ENCODE measurements around the gene C1QL4.
"Not testable (repeated sequence)": the region's sequence is repeated elsewhere in the genome, so short reads cannot be mapped to it uniquely, and the experiment has no call there.

The C1QL4 gene

DNA sequence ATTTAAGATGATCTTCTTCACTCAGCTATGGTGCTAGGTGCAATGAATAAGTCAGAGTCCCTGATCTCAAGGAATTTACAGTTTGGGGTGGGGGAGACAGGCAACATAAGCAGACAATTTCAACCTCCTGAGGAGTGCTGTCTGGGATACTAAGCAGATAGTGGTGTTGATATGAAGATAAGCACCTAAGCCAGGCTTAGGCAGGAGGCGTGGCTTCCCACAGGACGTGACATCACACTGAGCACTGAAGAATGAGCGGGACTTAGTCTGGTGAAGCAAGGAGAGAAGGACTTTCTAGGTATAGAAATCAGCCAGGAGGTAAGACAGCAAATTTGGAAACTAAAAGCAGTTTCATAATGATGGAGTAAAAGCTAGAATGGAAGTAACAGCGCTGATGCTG is 35.2 kb downstream of the C1QL4 start:
- peak; percentile 41 for DNase-seq (ENCODE audit: low read depth)

GRCh38 chr12:49298160-49298559 is 38.8 kb downstream of the C1QL4 start:
- no peak for DNase-seq (ENCODE audit: low read depth)

DNA sequence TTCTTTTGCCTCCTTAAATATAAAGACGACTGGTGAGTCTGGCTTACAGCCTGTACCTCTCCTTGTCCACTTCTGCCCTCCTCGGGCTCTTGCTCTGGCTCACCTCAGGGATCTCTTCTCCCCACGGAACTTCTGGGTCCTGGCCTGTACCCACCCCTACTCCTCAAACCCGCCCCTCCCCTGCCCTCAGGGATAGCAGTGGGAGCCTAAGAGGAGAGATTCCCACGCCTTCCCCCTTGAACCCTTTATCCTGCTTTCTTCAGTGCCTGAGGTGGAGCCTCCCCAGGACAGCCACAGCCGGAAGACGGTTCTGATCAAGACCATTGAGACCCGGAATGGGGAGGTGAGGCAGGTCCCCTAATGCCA is 39.3 kb downstream of the C1QL4 start:
- DNase-seq (ENCODE audit: low read depth) = no peak

DNA sequence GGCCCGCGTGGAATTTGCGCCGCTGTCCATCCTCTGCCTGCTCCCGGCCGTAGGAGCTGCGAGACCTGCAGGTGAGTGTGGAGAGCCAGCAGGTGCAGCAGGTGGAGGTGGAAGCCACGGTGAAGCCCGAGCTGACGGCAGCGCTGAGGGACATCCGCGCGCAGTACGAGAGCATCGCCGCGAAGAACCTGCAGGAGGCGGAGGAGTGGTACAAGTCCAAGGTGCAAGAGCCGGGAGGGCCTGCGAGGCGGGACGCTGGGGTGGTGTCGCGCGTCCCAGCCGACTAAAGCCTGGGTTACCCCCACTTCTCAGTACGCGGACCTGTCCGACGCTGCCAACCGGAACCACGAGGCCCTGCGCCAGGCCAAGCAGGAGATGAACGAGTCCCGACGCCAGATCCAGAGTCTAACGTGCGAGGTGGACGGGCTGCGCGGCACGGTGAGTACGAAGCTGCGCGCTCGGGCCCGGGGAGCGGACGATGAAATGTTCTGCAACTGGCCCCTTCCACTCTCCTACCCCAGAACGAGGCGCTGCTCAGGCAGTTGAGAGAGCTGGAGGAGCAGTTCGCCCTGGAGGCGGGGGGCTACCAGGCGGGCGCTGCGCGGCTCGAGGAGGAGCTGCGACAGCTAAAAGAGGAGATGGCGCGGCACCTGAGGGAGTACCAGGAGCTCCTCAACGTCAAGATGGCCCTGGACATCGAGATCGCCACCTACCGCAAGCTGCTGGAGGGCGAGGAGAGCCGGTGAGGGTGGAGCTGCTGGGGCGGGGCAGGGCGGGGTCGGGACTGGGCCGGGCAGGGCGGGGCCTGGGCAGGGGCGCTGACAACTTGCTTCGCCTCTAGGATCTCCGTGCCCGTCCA is 39.9 kb downstream of the C1QL4 start:
- peak; percentile 48 for DNase-seq (ENCODE audit: low read depth)

- DNase-seq (ENCODE audit: low read depth) = peak; percentile 63
Observed at GRCh38 chr12:49296034-49296835, 40.8 kb downstream of the C1QL4 start.

DNA sequence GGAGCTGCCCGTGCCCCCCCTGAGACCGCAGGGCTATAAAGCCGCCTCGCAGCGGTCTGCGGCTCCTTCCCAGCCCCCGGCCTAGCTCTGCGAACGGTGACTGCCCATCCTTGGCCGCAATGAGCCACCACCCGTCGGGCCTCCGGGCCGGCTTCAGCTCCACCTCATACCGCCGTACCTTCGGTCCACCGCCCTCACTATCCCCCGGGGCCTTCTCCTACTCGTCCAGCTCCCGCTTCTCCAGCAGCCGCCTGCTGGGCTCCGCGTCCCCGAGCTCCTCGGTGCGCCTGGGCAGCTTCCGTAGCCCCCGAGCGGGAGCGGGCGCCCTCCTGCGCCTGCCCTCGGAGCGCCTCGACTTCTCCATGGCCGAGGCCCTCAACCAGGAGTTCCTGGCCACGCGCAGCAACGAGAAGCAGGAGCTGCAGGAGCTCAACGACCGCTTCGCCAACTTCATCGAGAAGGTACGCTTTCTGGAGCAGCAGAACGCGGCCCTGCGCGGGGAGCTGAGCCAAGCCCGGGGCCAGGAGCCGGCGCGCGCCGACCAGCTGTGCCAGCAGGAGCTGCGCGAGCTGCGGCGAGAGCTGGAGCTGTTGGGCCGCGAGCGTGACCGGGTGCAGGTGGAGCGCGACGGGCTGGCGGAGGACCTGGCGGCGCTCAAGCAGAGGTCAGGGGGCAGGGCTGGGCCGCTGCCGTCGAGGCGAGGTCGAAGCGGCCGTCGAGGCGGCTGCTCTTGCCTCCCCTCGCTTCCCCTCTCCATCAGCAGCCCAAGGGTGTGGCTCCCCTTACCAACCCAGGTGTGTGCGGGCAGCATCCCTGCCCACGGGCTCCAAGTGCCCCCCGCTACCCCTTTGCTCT is 41.7 kb downstream of the C1QL4 start, which contains the start of gene PRPH:
Gene PRPH (plus strand): TSS at position 66 of the 855 bp plus-strand sequence. CDS start 54 bp downstream, at position 120.
- DNase-seq (ENCODE audit: low read depth) = no peak

- no peak for DNase-seq (ENCODE audit: low read depth)
Observed at GRCh38 chr12:49294804-49295081, 42.2 kb downstream of the C1QL4 start.

GRCh38 chr12:49294086-49294803 is 42.7 kb downstream of the C1QL4 start:
- no peak for DNase-seq (ENCODE audit: low read depth)

DNA sequence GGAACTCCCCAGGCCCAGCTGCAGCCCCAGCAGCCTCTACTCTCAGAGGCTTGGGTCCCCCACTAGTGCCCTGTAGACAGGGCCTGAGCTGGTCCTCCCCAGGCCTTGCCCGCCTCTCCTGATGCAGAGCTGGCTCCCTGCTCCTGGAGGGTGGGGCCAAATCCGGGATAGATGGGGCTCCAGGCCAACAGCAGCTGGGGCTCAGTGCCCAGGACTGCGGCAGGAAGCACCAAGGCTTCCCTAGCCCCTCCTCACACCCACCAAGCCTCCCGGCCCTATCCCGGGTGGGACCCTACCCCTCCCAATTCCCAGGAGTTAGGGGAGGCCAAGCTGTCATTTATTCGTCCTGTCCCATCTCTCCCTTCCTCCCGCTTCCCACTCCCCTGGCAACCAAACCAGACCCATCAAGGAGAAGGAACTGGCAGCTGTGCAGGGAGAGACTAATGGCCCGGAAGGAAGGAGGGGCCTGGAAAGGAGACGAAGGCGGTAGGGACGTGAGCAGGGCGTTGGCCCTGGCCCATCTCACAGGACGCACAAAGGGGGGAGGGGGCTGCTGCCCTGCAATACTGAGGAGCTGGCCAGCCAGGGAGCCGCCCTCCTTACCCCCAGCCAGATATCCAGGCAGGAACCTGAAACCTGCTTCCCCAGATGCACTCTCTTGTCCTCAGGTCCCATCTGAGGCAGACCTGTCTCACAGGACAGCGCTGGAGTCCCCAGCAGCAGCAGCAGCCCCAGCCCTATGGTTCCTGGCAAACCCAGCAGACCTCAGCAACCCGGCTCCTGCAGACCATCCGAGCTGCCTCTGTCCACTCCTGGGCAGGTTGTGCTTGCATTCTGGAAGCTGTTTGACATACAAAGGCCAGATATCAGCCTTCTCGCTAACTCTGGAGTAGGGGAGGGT is 43.7 kb downstream of the C1QL4 start:
- DNase-seq (ENCODE audit: low read depth) = no peak

- no peak for DNase-seq (ENCODE audit: low read depth)
Observed at GRCh38 chr12:49292729-49293055, 44.3 kb downstream of the C1QL4 start.

DNA sequence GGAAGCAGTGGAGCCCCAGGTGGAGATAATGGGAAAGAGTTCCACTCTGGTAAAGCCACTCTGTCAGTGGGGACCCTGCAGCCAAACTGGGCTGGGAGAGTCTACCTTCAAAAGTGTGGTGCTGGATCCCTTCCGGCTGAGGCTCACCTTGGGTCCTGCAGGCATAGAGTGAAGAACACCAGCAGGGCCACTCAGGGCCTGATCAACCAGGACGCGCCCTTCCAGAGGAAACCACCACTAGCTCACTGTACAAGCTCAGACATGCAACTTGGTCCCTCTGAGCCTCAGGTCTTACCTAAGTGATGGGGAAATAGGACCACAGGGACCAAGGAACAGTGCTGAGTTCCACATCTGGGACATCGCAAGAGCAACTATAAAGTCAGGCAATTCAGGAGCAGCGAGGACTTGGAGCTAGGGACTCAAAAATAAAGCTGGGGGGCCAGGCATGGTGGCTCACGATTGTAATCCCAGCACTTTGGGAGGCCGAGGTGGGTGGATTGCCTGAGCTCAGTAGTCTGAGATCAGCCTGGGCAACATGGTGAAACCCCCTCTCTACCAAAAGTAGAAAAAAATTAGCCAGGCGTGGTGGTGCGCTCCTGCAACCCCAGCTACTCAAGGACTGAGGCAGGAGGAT is 47.9 kb downstream of the C1QL4 start:
- no peak for DNase-seq (ENCODE audit: low read depth)

DNA sequence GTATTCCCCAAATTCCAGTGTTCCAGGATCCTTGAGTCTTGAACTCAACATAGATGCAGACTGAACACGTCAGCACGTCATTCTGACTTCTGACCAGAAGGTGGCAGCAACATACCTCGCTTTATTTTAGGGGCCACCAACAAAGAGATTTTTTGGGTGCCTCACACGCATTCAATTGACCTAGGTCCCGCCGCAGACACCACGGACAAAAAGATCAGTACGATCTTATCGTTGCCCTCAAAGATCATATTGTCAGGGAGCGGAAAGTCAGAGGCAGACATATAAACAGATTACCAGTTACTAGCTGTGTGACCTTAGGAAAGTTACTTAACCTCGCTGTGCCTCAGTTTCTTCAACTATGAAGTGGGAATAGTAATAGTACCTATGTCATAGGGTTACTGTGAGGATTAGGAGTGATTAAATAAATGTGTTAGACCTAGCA is 48.6 kb downstream of the C1QL4 start:
- peak; percentile 52 for DNase-seq (ENCODE audit: low read depth)

DNA sequence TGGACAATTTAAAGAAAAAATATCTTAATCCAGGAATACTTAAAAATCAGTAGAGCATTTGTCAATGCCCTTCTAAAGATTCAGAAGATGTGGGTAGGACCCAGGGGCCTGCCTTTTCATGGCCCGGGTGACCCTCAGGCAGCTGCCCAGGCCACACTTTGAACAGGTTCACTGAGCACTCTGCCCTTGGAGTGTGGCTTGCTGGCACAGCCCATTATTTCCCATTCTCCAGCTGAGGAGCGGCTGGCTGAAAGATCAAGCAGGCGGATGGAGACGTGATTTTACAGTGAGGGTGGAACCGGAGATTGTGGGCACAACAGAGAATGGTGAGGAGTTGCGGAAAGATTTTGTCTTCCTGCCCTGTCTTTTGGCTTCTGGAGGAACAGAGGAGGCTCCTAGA is 49.1 kb downstream of the C1QL4 start:
- no peak for DNase-seq (ENCODE audit: low read depth)

GRCh38 chr12:49284672-49285071 is 52.3 kb downstream of the C1QL4 start:
- DNase-seq (ENCODE audit: low read depth) = no peak

GRCh38 chr12:49283541-49284429 is 53.2 kb downstream of the C1QL4 start:
- no peak for DNase-seq (ENCODE audit: low read depth)

DNA sequence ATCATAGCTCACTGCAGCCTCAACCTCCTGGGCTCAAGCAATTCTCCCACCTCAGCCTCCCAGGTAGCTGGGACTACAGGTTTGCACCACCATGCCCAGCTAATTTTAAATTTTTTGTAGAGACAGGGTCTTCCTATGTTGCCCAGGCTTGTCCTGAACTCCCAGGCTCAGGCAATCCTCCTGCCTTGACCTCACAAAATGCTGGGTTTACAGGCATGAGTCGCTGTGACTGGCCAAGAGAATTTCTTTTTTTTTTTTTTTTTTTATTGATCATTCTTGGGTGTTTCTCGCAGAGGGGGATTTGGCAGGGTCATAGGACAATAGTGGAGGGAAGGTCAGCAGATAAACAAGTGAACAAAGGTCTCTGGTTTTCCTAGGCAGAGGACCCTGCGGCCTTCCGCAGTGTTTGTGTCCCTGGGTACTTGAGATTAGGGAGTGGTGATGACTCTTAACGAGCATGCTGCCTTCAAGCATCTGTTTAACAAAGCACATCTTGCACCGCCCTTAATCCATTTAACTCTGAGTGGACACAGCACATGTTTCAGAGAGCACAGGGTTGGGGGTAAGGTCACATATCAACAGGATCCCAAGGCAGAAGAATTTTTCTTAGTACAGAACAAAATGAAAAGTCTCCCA is 54.1 kb downstream of the C1QL4 start:
- not testable (repeated sequence) for DNase-seq (ENCODE audit: low read depth)

Data from activated T-cell treated with anti-CD3 and anti-CD28 coated beads for 48 hours (primary cell).